Thoracic aorta (tissue), 2 donors: ENCODE results near the gene SAC3D1. TPM values are rescaled to one million over a fixed set of nuclear protein-coding genes. Genes with fewer than 3 reads are reported as not detected.

Experiments used
- ATAC-seq: fragments of 150-250 bp; one replicate; pipeline ENCODE4 v1.8.0; 2017; ENCODE audit warnings: low read depth; ENCODE audit not compliant: insufficient number of reproducible peaks, low FRiP score
- DNase-seq: peaks from one replicate; pipeline ENCODE4 v3.0.0-alpha.2; 2020; ENCODE audit warnings: low spot score
- H3K27ac ChIP-seq, 2 donors: fragments of 200-600 bp; sonication (generic); 1 replicate in 1 of 2; 2 replicates in 1 of 2; pipeline ENCODE4 v1.5.1; 2016; ENCODE audit warnings: mild to moderate bottlenecking in 2 of 2, moderate library complexity in 2 of 2
- H3K27me3 ChIP-seq: fragments of 200-600 bp; sonication (generic); replicated peaks from 2 replicates; pipeline ENCODE4 v1.6.0; 2016; ENCODE audit warnings: mild to moderate bottlenecking; ENCODE audit not compliant: insufficient read depth
- H3K36me3 ChIP-seq: fragments of 200-600 bp; sonication (generic); one replicate; pipeline ENCODE4 v1.5.1; 2016
- H3K4me1 ChIP-seq, 2 donors: fragments of 200-600 bp; sonication (generic); 1 replicate in 1 of 2; 2 replicates in 1 of 2; pipeline versions ENCODE4 v1.5.1 to v1.6.0; 2016; ENCODE audit warnings: low read depth in 2 of 2, mild to moderate bottlenecking in 1 of 2; ENCODE audit not compliant: control insufficient read depth in 1 of 2
- H3K4me3 ChIP-seq: fragments of 200-600 bp; sonication (generic); 2 replicates; pipeline ENCODE4 v1.5.1; 2016; ENCODE audit warnings: mild to moderate bottlenecking
- H3K9me3 ChIP-seq: fragments of 200-600 bp; sonication (generic); 2 replicates; pipeline ENCODE4 v1.5.1; 2016
- total RNA-seq, 2 donors: library from RNA; depleted of rRNA; stranded (reverse); fragments of >200 nt; gene quantifications; one replicate each; pipeline versions ENCODE4 v1.1.0 to v1.2.3, GENCODE V29; 2016
- TF ChIP-seq, protein P1 (sequence below): fragments of 200-600 bp; sonication (generic); IDR thresholded peaks from one replicate; pipeline ENCODE4 v1.5.1; 2019; ENCODE audit warnings: antibody characterized with exemption

SAC3D1 gene
- total RNA-seq, 2 donors from 2014 or later, result 4.7 to 18.0 TPM

DNA sequence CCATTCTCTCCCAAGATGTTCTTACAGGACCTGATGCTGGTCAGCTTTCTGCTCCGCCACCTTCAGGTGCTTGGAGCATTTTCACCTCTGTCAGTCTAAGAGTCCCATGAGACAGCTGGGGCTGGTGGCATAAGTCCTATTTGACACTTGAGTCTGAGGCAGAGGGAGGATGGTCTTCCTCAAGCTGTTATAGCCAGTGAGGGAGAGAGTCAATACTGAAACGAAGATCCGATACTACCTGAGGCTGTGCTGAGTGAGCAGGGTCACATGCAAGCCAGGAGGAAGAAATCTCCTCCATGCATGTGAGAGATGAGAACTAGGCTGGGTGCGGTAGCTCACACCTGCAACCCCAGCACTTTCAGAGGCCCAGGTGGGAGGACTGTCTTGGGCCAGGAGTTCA lies 48.6 kb downstream of the SAC3D1 start:
- no peaks in the 10 kb centered on the region for H3K9me3 ChIP-seq
- H3K27me3 ChIP-seq, result no peaks in the 10 kb centered on the region
- no peak for DNase-seq
- no peak overlapping the region for H3K4me3 ChIP-seq
- H3K4me1 ChIP-seq, result peaks cover 6 to 13% of the 10 kb centered on the region in 2 donors
- H3K36me3 ChIP-seq, result peaks cover 15% of the 10 kb centered on the region
- ATAC-seq, result no peak
- TF ChIP-seq, protein P1, sequence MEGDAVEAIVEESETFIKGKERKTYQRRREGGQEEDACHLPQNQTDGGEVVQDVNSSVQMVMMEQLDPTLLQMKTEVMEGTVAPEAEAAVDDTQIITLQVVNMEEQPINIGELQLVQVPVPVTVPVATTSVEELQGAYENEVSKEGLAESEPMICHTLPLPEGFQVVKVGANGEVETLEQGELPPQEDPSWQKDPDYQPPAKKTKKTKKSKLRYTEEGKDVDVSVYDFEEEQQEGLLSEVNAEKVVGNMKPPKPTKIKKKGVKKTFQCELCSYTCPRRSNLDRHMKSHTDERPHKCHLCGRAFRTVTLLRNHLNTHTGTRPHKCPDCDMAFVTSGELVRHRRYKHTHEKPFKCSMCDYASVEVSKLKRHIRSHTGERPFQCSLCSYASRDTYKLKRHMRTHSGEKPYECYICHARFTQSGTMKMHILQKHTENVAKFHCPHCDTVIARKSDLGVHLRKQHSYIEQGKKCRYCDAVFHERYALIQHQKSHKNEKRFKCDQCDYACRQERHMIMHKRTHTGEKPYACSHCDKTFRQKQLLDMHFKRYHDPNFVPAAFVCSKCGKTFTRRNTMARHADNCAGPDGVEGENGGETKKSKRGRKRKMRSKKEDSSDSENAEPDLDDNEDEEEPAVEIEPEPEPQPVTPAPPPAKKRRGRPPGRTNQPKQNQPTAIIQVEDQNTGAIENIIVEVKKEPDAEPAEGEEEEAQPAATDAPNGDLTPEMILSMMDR, result no peak
- H3K27ac ChIP-seq, result no peak overlapping the region

DNA sequence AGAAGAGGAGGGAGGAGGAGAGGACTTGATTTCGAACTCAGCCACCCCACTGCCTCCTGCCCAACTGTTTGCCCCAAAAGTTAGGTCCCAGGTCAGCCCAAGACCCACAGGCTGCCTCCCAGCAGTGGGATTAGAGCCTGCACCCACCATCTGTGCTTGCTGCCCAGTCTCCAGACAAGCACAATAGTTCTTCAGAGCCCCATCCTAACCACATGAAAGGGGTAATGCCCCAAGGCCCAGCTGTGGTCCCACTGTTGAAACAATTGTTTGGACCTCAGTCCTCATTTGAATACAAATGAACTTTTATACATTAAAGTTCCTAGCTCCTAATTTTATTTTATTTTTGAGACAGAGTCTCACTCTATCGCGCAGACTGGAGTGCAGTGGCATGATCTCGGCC lies 49.6 kb downstream of the SAC3D1 start:
- Histone ChIP-seq H3K4me3 (no peak overlapping the region), H3K36me3 (peaks cover 15% of the 10 kb centered on the region), H3K9me3 (no peaks in the 10 kb centered on the region), H3K4me1 (peaks cover 0 to 6% of the 10 kb centered on the region in 2 donors), H3K27me3 (no peaks in the 10 kb centered on the region), H3K27ac (no peak overlapping the region)
- ATAC-seq (no peak), DNase-seq (no peak)
- TF ChIP-seq, protein P1, result no peak

Other genes with a start within 250 kb of the SAC3D1 start
- 10 to 100 TPM; 23.3 to 39.1 TPM for gene MAP4K2, start 238.0 kb upstream of the SAC3D1 start, total RNA-seq
- 10 to 100 TPM; 11.6 to 16.0 TPM for gene MEN1, start 230.7 kb upstream of the SAC3D1 start, total RNA-seq
- gene CDC42BPG, start 196.6 kb upstream of the SAC3D1 start, total RNA-seq, result 1 to 10 TPM in 1 of 2 donors, under 1 TPM in 1; 0.68 to 1.2 TPM
- gene EHD1, start 162.6 kb upstream of the SAC3D1 start, total RNA-seq, result 100 to 1,000 TPM in 1 of 2 donors, 10 to 100 TPM in 1; 67.4 to 140 TPM
- 10 to 100 TPM; 18.5 to 35.2 TPM for gene ATG2A, start 124.0 kb upstream of the SAC3D1 start, total RNA-seq
- 10 to 100 TPM; 21.0 to 38.2 TPM for gene PPP2R5B, start 116.5 kb upstream of the SAC3D1 start, total RNA-seq
- not detected for gene GPHA2, start 105.3 kb upstream of the SAC3D1 start, total RNA-seq
- not detected for gene MAJIN, start 69.1 kb upstream of the SAC3D1 start, total RNA-seq
- 1 to 10 TPM in 1 of 2 donors, under 1 TPM in 1; 0.92 to 2.6 TPM for gene BATF2, start 44.2 kb upstream of the SAC3D1 start, total RNA-seq
- gene ARL2, start 27.1 kb upstream of the SAC3D1 start, total RNA-seq, result 100 to 1,000 TPM in 1 of 2 donors, 10 to 100 TPM in 1; 85.5 to 197 TPM
- gene SNX15, start 13.8 kb upstream of the SAC3D1 start, total RNA-seq, result 10 to 100 TPM; 20.7 to 22.7 TPM
- gene NAALADL1, start 17.3 kb downstream of the SAC3D1 start, total RNA-seq, result 10 to 100 TPM; 25.8 to 47.1 TPM
- gene CDCA5, start 42.8 kb downstream of the SAC3D1 start, total RNA-seq, result 1 to 10 TPM in 1 of 2 donors, under 1 TPM in 1; 0.54 to 5.3 TPM
- 10 to 100 TPM; 36.0 to 51.2 TPM for gene ZFPL1, start 43.0 kb downstream of the SAC3D1 start, total RNA-seq
- 100 to 1,000 TPM; 333 to 498 TPM for gene VPS51, start 55.0 kb downstream of the SAC3D1 start, total RNA-seq
- gene TM7SF2, start 70.7 kb downstream of the SAC3D1 start, total RNA-seq, result 10 to 100 TPM in 1 of 2 donors, 1 to 10 TPM in 1; 2.5 to 49.0 TPM
- 10 to 100 TPM; 10.0 to 13.8 TPM for gene ZNHIT2, start 76.5 kb downstream of the SAC3D1 start, total RNA-seq
- gene FAU, start 80.9 kb downstream of the SAC3D1 start, total RNA-seq, result 100 to 1,000 TPM; 365 to 553 TPM
- 10 to 100 TPM; 44.6 to 61.1 TPM for gene MRPL49, start 81.1 kb downstream of the SAC3D1 start, total RNA-seq
- gene SYVN1, start 93.3 kb downstream of the SAC3D1 start, total RNA-seq, result 10 to 100 TPM; 73.1 to 78.0 TPM
- not detected for gene SPDYC, start 129.0 kb downstream of the SAC3D1 start, total RNA-seq
- 100 to 1,000 TPM; 168 to 203 TPM for gene CAPN1, start 140.7 kb downstream of the SAC3D1 start, total RNA-seq
- gene POLA2, start 220.8 kb downstream of the SAC3D1 start, total RNA-seq, result 10 to 100 TPM in 1 of 2 donors, 1 to 10 TPM in 1; 5.6 to 13.5 TPM